OCI-M2 (cell line): Measurements from ENCODE around the gene GOPC.

Experiments
- DNase-seq: peaks from one replicate; lab custom pipeline; 2025; ENCODE audit not compliant: unreplicated experiment; lab: John Stamatoyannopoulos, UW

GOPC gene

DNA sequence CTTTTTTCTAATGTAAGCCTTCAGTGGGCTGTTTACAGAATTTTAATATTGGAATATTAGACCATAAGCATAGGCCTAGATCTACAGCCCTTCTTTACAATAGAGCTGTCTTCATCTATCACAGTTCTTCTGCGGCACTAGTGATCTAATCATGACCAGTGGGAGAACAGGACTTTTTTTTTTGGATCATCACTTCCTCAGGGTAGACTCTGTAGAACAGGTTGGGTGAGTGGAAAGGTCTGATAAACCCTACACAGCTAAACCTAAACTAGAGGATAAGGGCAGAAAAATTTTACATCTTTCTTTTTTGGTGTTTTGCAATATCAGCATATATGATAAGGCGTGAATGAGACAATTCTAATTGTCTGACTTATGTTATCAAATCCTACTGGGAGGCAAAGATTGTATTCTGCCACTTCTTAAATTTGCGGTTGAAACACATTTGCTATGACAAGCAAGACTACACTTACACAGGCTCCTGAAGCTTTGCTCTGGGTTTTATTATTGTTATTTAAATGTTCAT is 52.2 kb downstream of the GOPC start:
- DNase-seq: no peak

GRCh38 chr6:117549611-117550010 is 52.7 kb downstream of the GOPC start:
- DNase-seq: no peak

DNA sequence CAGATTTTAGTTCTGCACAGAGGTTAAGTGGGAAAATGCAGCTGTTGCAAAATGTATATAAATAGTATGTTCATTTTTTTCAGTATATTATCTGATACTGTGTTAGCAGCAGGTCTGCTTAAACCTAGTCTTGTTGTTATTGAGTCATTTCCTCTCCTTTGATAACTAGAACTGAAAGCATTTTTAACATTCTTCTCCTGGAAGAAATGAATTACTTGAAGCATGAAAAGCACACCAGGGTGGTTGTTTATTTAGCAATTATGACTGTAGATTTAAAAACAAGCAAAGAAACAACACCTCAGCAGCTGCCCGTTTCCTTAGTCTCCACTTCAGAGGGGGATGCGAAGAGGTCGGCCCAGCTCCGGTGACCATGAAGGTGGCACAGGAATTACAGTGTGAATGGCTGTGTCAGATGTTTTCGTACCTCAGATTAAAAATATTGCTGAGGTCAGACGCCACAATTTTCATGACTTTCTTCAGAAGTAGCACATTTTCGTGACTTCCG is 53.5 kb downstream of the GOPC start:
- no peak for DNase-seq

- DNase-seq: no peak
These were observed 54.4 kb downstream of the GOPC start for GRCh38 chr6:117547688-117548621.

DNA sequence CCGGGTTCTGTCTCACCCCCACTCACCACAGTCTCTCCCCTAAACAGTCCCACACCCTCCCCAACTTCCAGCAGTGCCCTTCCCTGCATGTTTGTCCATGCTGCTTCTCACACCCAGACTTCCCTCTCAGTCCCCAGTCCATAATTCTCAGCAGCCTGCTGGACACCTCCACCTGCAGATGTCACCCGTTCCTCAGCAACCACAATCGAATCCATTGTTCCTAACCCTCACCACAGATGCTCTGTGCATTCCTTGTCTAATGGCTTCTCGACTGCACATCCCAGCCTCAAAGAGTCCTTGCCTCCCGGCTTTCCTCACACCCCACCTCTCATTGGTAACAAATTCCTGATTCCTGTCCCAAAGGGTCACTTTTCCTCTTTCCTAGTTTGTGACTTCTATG is 55.6 kb downstream of the GOPC start:
- DNase-seq: no peak

DNA sequence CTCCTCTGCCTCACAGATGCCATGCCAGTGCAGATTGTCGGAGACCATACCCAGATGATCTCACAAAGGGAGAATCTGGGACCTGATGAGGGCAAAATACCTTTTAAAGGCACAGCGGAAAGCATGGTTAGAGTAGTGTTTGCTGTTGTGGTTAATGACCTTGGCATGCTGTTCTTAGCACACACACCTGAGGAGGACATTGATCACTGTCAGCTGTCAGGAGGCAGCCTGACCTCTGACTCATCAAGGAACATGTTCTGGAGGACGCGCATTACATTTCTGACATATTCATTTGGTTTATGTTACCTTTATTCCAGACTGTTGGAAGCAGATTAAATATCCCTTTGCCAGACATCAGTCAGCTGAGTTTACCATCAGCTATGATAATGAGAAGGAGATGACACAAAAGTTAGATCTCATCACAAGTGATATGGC is 57.1 kb downstream of the GOPC start:
- DNase-seq: no peak

GRCh38 chr6:117544716-117545115 is 57.6 kb downstream of the GOPC start:
- no peak for DNase-seq

GRCh38 chr6:117542493-117542892 is 59.8 kb downstream of the GOPC start:
- DNase-seq: no peak

DNA sequence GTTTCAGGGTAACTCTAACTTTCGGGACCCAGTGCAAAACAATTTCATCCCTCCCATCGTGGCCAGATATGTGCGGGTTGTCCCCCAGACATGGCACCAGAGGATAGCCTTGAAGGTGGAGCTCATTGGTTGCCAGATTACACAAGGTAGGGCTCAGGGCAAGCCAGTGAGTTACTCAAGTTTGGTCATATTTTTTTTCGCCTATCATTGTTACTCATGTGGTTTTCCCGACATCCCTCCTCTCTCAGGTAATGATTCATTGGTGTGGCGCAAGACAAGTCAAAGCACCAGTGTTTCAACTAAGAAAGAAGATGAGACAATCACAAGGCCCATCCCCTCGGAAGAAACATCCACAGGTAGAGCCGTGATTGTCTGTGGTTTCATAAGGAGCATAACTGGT is 61.6 kb downstream of the GOPC start:
- no peak for DNase-seq

GRCh38 chr6:117538615-117539014 is 63.7 kb downstream of the GOPC start:
- DNase-seq: no peak

- DNase-seq: no peak
These were observed 66.0 kb downstream of the GOPC start for GRCh38 chr6:117536317-117536716.

DNA sequence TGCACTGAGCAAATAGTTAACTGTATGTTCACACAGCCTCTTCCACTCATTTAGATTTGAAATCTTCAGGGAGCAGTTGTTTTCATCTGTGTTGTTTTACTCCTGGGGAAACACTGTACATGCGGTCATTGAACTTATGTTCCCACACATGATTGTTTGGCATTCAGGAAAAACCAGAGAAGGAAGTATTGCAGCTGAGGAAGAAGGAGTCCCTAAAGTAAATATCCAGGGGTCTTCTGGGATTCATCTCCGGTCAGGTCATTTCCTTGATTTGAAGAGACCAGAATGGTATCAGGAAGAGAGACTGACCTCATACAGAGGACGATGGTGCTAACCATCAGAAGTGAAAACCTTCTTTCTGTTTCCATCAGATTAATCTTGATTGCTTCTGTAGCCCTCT is 67.3 kb downstream of the GOPC start:
- DNase-seq: no peak

DNA sequence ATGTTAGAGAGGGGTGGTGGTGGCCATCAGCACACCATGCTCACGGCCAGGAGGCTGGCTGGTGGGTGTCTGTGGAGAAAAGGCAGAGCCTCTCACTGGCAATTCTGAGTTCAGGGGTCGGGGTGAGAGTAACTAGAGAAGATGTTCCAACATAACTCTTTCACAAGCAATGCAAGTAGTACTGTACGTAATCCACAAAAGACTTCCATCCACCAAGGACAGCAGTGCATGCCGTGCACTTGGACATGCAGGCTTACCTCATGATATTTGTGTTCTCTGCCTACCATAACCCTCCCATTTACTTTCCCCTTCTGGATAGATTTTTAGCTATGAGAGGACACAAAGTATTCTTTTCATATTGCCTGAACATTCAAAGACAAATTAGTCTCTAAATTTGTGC is 68.5 kb downstream of the GOPC start:
- DNase-seq: no peak

DNA sequence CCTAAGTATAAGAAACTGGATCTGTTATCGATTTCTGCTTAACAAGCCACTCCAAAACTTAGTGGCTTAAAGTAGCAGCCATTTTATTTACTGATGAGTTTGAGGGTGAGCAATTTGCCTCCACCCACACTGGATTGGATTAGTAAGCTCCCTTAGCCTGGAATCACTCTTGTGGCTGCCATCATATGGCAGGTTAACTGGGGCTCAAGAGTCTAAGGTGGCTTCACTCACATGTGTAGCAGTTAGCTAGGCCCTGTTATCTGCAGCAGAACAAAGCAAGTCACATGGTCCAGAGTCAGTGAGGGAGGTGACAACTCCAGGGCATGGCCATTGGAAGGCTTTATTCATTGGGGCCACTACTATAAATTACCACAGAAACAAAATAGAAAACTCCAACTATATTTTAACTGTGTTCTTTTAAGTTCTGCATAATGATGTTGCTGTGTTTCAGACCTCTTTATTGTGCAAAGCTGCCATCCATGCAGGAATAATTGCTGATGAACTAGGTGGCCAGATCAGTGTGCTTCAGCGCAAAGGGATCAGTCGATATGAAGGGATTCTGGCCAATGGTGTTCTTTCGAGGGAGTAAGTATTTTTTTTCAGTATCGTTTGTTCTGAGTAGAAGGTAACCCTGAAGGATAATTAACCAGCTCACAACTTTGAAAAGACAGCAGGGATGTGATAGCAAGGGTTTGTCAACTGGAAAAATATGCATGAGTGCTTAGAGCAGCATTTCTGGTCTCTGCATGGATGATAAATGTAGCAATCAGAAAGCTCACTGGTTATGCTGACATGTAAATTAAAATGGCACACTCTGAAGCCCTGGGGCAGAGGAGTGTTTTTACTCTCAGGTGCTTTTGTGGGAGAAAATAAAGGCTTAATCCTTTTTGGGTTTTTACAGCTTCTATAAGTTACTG is 70.2 kb downstream of the GOPC start:
- no peak for DNase-seq

DNA sequence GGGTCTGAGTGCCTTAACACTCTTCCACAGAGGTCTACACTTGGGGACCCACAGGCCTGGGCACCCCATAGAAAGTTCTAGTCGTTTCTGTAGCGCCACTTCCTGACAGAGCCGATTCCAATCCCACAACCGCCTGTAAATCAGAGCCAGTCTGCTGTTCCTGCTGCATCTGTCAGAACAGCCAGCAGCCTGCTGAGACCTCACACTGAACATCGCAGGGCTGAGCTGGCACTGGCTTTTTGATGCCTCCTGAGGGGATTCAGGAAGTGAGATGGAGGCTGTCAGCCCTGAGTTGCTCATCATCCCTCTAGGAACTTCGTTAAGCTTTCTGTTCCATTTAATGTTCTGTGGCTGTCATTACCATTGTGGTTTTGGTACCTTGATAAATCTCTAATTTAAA is 71.0 kb downstream of the GOPC start:
- DNase-seq: no peak

DNA sequence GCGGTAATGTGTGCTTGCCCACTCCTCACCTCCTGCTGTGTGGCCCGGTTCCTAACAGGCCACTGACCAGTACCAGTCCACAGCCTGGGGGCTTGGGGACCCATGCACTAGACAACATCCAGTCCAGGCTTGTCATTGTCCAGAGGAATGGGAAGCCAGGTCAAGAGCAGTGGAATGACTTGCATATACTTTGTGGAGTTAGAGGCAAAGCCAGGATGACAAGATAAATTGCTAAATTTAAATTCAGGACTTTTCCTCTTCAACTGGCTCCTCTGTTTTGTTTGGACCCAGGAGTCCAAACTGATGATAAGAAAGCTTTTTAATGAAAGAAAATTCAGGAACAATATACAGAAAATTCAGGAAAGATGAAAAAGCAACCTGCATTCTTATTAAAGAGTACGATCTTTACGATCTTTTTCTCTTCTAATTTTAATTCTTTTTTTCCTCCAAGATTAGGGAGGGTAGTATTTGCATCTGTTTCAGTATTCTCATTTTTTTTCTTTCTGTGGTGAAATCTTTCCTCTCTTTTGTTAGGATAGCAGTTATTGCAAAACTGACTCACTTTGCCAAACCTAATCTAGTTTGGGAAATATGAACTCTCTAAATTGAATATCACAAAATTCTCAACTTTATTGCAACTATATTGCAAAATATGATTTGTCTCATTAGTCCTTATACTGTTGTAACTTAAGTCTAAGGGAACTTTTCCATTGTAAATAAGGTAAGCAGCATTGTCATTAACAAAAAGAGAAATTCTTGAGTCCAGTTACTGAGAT is 71.7 kb downstream of the GOPC start:
- no peak for DNase-seq

DNA sequence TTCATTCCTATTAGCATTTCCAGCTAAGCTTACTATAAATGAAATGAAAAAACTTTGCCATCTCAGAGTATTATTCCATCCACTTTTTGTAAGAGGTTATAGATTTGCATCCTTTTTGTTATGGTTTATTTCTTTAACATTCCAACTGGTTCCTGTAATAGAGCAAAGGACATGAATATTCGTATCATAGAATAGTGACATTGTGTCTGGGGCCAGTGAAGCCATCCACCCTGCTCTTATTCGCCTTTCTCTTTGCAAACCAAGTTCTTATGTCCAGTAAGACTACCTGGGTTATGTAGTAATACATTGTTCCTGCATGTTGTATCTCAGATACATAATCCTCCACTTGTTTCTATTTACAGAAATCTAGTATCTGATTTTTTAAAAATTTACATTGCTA is 76.7 kb downstream of the GOPC start:
- no peak for DNase-seq

DNA sequence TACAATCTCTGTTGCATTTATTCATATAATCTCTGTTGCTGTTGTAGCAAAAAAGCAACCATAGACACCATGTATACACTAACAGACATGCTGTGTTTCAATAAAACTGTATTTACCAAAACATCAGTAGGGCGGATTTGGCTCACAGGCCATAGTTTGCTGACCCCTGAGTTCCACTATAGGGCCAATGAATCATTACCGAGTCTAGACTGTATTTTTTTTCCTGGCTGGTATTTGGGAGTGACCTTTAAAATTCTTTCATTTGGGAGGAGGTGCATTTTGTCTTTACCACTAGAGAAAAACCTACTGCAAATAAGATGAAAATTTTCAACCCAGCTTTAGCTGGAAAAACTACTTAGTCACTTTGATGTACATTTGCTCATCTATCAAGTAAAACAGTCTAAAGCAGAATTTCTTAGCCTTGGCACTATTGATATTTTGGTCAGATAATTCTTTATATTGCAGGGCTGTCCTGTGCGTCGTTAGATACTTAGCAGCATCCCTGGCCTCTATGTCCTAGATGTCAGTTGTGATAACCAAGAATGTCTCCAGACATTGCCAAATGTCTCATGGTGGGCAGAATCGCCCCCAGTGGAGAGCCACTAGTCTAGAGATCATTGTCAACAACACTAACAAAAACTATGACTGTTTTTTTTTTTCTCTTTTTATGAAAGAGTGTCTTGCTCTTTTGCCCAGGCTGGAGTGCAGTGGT is 80.4 kb downstream of the GOPC start:
- no peak for DNase-seq

DNA sequence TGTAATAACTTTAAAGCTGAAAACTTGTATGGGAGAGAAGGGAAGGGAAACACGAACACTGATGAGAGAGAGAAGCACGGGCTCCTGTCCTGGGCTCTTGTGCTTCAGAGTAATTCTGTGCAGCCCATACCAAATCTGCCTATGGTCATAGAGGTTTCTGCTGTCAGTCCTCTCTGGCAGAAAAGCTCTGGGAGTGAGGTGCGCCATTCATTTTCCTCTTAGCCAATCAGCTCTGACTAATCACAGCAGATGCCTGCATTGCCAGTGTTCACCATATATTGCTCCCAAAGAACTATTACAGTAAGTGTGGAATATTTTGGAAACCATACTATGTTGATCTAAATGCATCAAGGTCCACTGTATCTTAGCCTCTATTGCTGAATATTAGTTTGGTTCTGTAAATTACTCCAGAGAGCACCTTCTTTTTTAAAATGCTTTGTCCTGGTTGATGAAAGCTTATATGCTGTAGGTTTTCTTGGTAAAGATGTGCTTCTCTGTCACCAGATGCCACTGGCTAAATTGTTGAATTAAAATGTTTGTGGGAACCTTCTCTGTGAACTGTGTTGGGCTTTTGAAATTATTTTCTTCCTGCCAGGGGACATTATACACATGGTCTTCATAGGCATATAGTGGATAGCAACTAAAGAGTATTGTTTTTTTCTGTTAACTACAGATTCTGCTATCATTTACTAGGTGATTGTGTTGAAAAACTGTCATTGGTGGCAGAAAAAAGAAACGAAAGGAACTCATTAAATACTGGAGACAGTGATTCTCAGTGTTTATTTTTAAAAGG is 81.5 kb downstream of the GOPC start:
- no peak for DNase-seq
